ENCODE results near the gene CAMK1D. TPM values are rescaled to one million over a fixed set of nuclear protein-coding genes. Genes with fewer than 3 reads are reported as not detected.

The CAMK1D gene
- total and polyA plus RNA-seq, 2 of the 8 experiments (the other 6 are each of a cell fraction or from before 2014, with no cell fraction given): 3.5 to 10.6 TPM

- Histone ChIP-seq H2AK5ac (ENCODE audit: low read depth, low read length) (no peak overlapping the region), H3K79me1 (ENCODE audit: low read depth, low read length) (no peaks in the 10 kb centered on the region), H3K4me3 (ENCODE audit: extremely low read depth in 1 of 4, insufficient read depth in 2 of 4, low read depth in 3 of 4, low read length in 4 of 4) (no peak overlapping the region), H2BK15ac (ENCODE audit: low read length) (no peak overlapping the region), H3K27me3 (replicated peaks in 1 of 4; ENCODE audit: control insufficient read depth in 3 of 4, extremely low read depth in 1 of 4, insufficient read depth in 3 of 4, low read length in 3 of 4) (no peaks in the 10 kb centered on the region), H2BK5ac (ENCODE audit: low read depth, low read length) (no peak overlapping the region), H4K20me1 (replicated peaks in 1 of 2; ENCODE audit: control insufficient read depth in 1 of 2, insufficient read depth in 2 of 2, low read length in 2 of 2) (no peaks in the 10 kb centered on the region), H4K8ac (ENCODE audit: extremely low read depth, insufficient read depth, low read length) (no peak overlapping the region), H3K23me2 (ENCODE audit: low read depth, low read length) (no peaks in the 10 kb centered on the region), H2BK12ac (ENCODE audit: low read depth, low read length) (no peak overlapping the region), H3K9me3 (ENCODE audit: insufficient read depth in 2 of 2, low read depth in 1 of 2, low read length in 1 of 2) (no peaks in the 10 kb centered on the region), H3K9ac (replicated peaks in 1 of 4; ENCODE audit: extremely low read depth in 1 of 4, low read depth in 3 of 4, low read length in 3 of 4) (no peak overlapping the region), H3K23ac (ENCODE audit: insufficient read length) (no peak overlapping the region), H2AFZ (ENCODE audit: low read length) (no peak overlapping the region), H3K27ac (ENCODE audit: low read depth, low read length) (no peak overlapping the region), H3K14ac (ENCODE audit: insufficient read length) (no peak overlapping the region), H3K4me1 (replicated peaks in 1 of 4; ENCODE audit: control insufficient read depth in 3 of 4, insufficient read depth in 4 of 4, low read length in 3 of 4) (peaks cover 2 to 18% (median 6%) of the 10 kb centered on the region in 4 experiments; a peak in 4 of 7 replicates), H3K4ac (replicated peaks; ENCODE audit: insufficient read length, low read depth, low read length) (no peak overlapping the region), H4K5ac (ENCODE audit: insufficient read length, low read depth, low read length) (no peak overlapping the region), H3K56ac (replicated peaks; ENCODE audit: insufficient read length, low read depth, low read length) (no peak overlapping the region), H4K91ac (replicated peaks; ENCODE audit: insufficient read length, low read length) (no peak overlapping the region), H2BK20ac (ENCODE audit: low read length) (no peak overlapping the region), H2BK120ac (replicated peaks; ENCODE audit: low read depth, low read length) (no peak overlapping the region), H3K4me2 (ENCODE audit: insufficient read depth in 1 of 2, low read depth in 2 of 2, low read length in 2 of 2) (no peak overlapping the region), H3K36me3 (ENCODE audit: control insufficient read depth in 2 of 4, insufficient read depth in 4 of 4, low read length in 3 of 4) (no peaks in the 10 kb centered on the region), H3K79me2 (ENCODE audit: control insufficient read depth in 1 of 2, insufficient read depth in 2 of 2, low read length in 2 of 2) (no peaks in the 10 kb centered on the region), H3K18ac (ENCODE audit: extremely low read depth, low read length) (no peak overlapping the region)
- ChIA-PET POLR2A (ENCODE audit: partially characterized antibody) (no interaction called here), CTCF (ENCODE audit: partially characterized antibody) (interaction anchor here (0.7 to 5.3 kb wide), 20 partner anchors 31 to 492 kb away, joined by 3 to 62 read pairs (median 3); no protein-coding TSS in a partner anchor)
- 91% methylated on average over 4 of the region's 4 CpGs; no CpG with 5 or more reads in 1 of the 2 experiments for WGBS, 2 experiments (ENCODE audit: extremely low coverage in 1 of 2, insufficient coverage in 1 of 2, insufficient read length in 1 of 2, insufficient replicate concordance in 2 of 2, low coverage in 1 of 2, low lambda C conversion rate in 2 of 2, missing lambda C conversion rate in 1 of 2)
- no peak for FAIRE-seq
- DNase-seq (ENCODE audit: low read depth in 1 of 2, low spot score in 2 of 2): no peak
- TF ChIP-seq JUN (IDR thresholded peaks at IDR 0.05; ENCODE audit: low read depth, low read length): no peak
- no peak for TF ChIP-seq KDM1A (IDR thresholded peaks at IDR 0.05; ENCODE audit: borderline replicate concordance, low read length)
- no peak for TF ChIP-seq EZH2 (IDR thresholded peaks at IDR 0.05; ENCODE audit: low read depth, low read length, severe bottlenecking)
- no peak for TF ChIP-seq USF2 (IDR thresholded peaks at IDR 0.05; ENCODE audit: low read length)
- TF ChIP-seq BRCA1 (IDR thresholded peaks at IDR 0.05; ENCODE audit: low read depth, low read length): no peak
- TF ChIP-seq POU5F1 (IDR thresholded peaks at IDR 0.05; ENCODE audit: low read depth, low read length): no peak
Measured at GRCh38 chr10:12709521-12709963, 360.2 kb downstream of the CAMK1D start.

Data from H1 (cell line).